OCI-LY3 (cell line): ENCODE measurements around the gene EHMT1.

Experiments
- H2AFZ ChIP-seq: fragments of 200-600, 300-600 bp; shearing (Covaris generic); 2 replicates; pipeline ENCODE4 v1.6.0; 2014; ENCODE audit warnings: antibody characterized with exemption, low read depth, low read length
- H3K27ac ChIP-seq: fragments of 200-600, 300-600 bp; sonication (generic); 2 replicates; pipeline ENCODE4 v1.5.1; 2014; ENCODE audit warnings: mild to moderate bottlenecking, low read length, moderate library complexity, mixed read lengths
- H3K27me3 ChIP-seq: fragments of 200-600, 300-600 bp; sonication (generic); 2 replicates; pipeline ENCODE4 v1.6.1; 2014; ENCODE audit warnings: low read depth, low read length, mixed read lengths
- H3K36me3 ChIP-seq: fragments of 200-600, 300-600 bp; sonication (generic); replicated peaks from 2 replicates; pipeline ENCODE3; 2014; ENCODE audit warnings: low read depth, low read length, mixed read lengths
- H3K4me1 ChIP-seq: fragments of 300-600, 200-600 bp; sonication (generic); 2 replicates; pipeline ENCODE4 v1.6.1; 2014; ENCODE audit warnings: low read length, mixed read lengths
- H3K4me2 ChIP-seq: fragments of 200-600, 300-600 bp; sonication (generic); 2 replicates; pipeline ENCODE4 v1.6.1; 2014; ENCODE audit warnings: low read length, mixed read lengths
- H3K4me3 ChIP-seq: fragments of 300-600, 200-600 bp; sonication (generic); 2 replicates; pipeline ENCODE4 v1.5.1; 2014; ENCODE audit warnings: antibody characterized with exemption, mild to moderate bottlenecking, low read length, moderate library complexity
- H3K79me2 ChIP-seq: fragments of 300-600, 200-600 bp; shearing (Covaris generic); 2 replicates; pipeline ENCODE4 v1.6.1; 2014; ENCODE audit warnings: mild to moderate bottlenecking, low read length, mixed read lengths
- H3K9ac ChIP-seq: fragments of 300-600, 200-600 bp; shearing (Covaris generic); 2 replicates; pipeline ENCODE4 v1.6.0; 2014; ENCODE audit warnings: mild to moderate bottlenecking, low read length, moderate library complexity
- H3K9me3 ChIP-seq: fragments of 200-600, 300-600 bp; shearing (Covaris generic); 2 replicates; pipeline ENCODE4 v1.6.1; 2014; ENCODE audit warnings: low read length, mixed read lengths; ENCODE audit not compliant: insufficient read depth
- H4K20me1 ChIP-seq: fragments of 200-600, 300-600 bp; sonication (generic); 2 replicates; pipeline ENCODE4 v1.6.1; 2016; ENCODE audit warnings: low read length, mixed read lengths; ENCODE audit not compliant: insufficient read depth
- EZH2phosphoT487 ChIP-seq: fragments of 200-600 bp; shearing (Covaris generic); IDR thresholded peaks from 2 replicates; pipeline ENCODE4 v1.6.1; 2018; ENCODE audit warnings: antibody characterized with exemption, mixed run types, low read depth
- TF ChIP-seq, protein P1 (sequence below): fragments of 200-600, 300-600 bp; sonication (generic); IDR thresholded peaks from 2 replicates; pipeline ENCODE4 v1.5.1; 2014; ENCODE audit warnings: antibody characterized with exemption, low read length, low read depth

Gene EHMT1

DNA sequence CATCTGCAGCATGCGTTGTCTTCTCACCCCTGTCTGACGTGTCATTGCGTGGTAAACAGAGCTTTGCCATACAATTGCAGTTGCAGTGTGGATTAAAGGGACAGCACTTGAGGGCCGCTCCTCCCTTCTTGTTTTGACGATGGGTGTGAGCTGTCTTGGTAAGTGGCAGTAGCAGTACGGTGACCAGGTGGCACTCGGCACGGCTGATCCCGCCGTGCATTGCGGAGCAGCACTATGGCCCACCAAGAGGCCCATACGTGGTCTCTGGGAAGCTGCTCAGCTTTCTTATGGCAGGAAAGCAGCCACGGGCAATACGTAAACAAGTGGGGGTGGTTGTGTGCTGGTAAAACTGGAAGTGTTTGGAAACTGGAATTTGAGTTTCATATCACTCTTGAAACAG, 25.1 kb downstream of the EHMT1 start:
- H3K9me3 ChIP-seq, result no peaks in the 10 kb centered on the region
- peaks cover 27% of the 10 kb centered on the region for H3K36me3 ChIP-seq
- H3K4me1 ChIP-seq, result peaks cover 8% of the 10 kb centered on the region
- H3K79me2 ChIP-seq, result peaks cover 96% of the 10 kb centered on the region
- no peak overlapping the region for H3K9ac ChIP-seq
- no peaks in the 10 kb centered on the region for H3K27me3 ChIP-seq
- H2AFZ ChIP-seq, result no peak overlapping the region
- no peak for TF ChIP-seq EZH2phosphoT487
- H3K4me2 ChIP-seq, result no peak overlapping the region
- H3K4me3 ChIP-seq, result no peak overlapping the region
- H4K20me1 ChIP-seq, result peaks cover 39% of the 10 kb centered on the region
- H3K27ac ChIP-seq, result no peak overlapping the region

DNA sequence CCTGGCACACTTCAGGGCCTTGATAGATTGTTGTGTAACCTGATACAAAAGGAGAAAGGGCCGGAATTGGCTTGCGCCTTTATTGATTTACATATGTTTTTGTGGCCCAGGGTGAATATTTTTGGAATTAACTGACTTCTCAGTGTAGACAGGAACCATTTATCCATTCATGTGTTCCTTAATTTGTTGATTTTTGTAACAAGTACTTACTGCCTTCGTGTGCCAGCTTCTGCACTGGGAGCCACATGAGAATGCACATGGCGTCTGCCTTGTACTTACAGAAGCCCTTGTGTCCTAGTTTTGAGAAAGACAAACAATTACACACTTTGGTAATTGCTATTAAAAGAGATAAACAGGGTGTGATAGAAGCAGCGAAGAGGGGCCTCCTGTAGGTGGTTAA, 26.4 kb downstream of the EHMT1 start:
- Histone ChIP-seq H3K36me3 (peaks cover 33% of the 10 kb centered on the region), H3K27me3 (no peaks in the 10 kb centered on the region), H3K4me1 (peaks cover 3% of the 10 kb centered on the region; the same call in 1 of the 2 replicates), H3K27ac (no peak overlapping the region), H3K79me2 (peaks cover 96% of the 10 kb centered on the region), H2AFZ (no peak overlapping the region), H4K20me1 (peaks cover 34% of the 10 kb centered on the region), H3K9me3 (no peaks in the 10 kb centered on the region), H3K4me2 (no peak overlapping the region), H3K4me3 (no peak overlapping the region), H3K9ac (no peak overlapping the region)
- TF ChIP-seq, protein P1, sequence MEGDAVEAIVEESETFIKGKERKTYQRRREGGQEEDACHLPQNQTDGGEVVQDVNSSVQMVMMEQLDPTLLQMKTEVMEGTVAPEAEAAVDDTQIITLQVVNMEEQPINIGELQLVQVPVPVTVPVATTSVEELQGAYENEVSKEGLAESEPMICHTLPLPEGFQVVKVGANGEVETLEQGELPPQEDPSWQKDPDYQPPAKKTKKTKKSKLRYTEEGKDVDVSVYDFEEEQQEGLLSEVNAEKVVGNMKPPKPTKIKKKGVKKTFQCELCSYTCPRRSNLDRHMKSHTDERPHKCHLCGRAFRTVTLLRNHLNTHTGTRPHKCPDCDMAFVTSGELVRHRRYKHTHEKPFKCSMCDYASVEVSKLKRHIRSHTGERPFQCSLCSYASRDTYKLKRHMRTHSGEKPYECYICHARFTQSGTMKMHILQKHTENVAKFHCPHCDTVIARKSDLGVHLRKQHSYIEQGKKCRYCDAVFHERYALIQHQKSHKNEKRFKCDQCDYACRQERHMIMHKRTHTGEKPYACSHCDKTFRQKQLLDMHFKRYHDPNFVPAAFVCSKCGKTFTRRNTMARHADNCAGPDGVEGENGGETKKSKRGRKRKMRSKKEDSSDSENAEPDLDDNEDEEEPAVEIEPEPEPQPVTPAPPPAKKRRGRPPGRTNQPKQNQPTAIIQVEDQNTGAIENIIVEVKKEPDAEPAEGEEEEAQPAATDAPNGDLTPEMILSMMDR, result no peak
- no peak for TF ChIP-seq EZH2phosphoT487

DNA sequence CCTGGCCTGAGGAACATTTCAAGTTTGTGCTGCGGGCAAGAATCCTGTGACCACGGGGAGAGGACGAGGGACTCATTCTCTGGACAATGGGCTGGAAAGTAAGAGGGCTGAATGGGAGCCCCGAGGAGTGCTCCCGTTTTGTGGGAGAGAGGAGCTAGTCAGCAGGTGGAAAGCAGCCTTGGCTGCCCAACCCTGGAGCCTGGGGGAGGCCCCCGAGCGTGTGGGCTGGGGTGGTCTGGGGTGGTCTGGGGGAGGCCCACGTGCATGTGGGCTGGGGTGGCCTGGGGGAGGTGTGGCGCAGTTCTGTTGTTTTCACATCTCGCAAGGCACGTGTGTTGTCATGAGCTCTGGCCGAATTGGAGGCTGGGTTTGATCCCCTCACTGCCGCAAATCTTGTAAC, 27.5 kb downstream of the EHMT1 start:
- H4K20me1 ChIP-seq, result peaks cover 31% of the 10 kb centered on the region
- no peak overlapping the region for H3K9ac ChIP-seq
- H3K4me2 ChIP-seq, result no peak overlapping the region
- H3K79me2 ChIP-seq, result peaks cover 96% of the 10 kb centered on the region
- no peaks in the 10 kb centered on the region for H3K9me3 ChIP-seq
- H3K27ac ChIP-seq, result no peak overlapping the region
- H3K4me1 ChIP-seq, result peaks cover 5% of the 10 kb centered on the region; the same call in 1 of the 2 replicates
- no peak overlapping the region for H2AFZ ChIP-seq
- no peaks in the 10 kb centered on the region for H3K27me3 ChIP-seq
- H3K36me3 ChIP-seq, result peaks cover 30% of the 10 kb centered on the region
- no peak for TF ChIP-seq EZH2phosphoT487
- TF ChIP-seq, protein P1, result no peak
- no peak overlapping the region for H3K4me3 ChIP-seq

DNA sequence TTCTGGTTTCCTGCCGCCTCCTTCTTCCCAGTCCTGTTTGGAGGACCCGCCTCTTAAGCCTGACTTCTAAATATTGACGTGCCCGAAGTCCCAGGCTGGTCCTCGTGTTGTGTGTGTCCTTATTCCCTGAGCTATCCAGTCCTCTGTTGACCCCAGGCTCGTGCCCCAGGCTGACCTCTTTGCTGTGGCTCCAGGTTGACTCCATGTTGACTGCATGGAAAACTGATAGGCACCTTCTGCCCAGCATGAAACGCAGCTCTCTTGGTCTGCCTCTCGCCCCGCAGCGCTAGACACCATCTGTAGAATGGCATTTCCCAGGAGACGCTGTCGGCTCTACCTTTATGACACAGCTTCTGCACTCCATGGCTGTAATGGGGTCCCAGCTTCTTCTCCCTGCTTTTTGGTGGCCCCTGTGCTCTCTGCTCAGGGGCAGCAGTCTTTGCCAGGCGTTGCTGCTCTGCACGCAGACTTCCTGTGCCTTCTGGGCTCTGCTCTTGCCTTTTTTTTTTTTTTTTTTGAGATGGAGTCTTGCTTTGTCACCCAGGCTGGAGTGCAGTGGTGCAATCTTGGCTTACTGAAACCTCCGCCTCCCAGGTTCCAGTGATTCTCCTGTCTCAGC, 28.4 kb downstream of the EHMT1 start:
- Histone ChIP-seq H4K20me1 (peaks cover 28% of the 10 kb centered on the region), H2AFZ (no peak overlapping the region), H3K79me2 (peaks cover 94% of the 10 kb centered on the region), H3K9ac (no peak overlapping the region), H3K27me3 (no peaks in the 10 kb centered on the region), H3K4me1 (peaks cover 5% of the 10 kb centered on the region; the same call in 1 of the 2 replicates), H3K4me3 (no peak overlapping the region), H3K4me2 (no peak overlapping the region), H3K9me3 (no peaks in the 10 kb centered on the region), H3K36me3 (peaks cover 34% of the 10 kb centered on the region), H3K27ac (no peak overlapping the region)
- no peak for TF ChIP-seq EZH2phosphoT487
- TF ChIP-seq, protein P1, result no peak

DNA sequence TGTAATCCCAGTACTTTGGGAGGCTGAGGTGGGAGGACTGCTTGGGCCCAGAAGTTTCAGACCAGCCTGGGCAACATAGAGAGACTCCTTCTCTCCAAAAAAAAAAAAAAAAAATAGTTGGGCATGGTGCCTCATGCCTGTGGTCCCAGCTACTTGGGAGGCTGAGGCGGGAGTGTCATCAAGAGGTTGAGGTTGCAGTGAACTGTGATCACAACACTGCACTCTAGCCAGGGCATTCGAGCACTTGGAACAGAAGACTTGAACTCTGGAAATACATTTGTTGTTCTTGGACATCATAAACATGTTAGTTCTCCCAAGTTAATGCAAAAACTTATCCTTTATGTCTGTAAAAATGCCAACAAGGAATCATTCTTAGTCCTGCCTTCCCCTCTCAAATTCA, 29.6 kb downstream of the EHMT1 start:
- TF ChIP-seq, protein P1, result no peak
- no peak for TF ChIP-seq EZH2phosphoT487
- Histone ChIP-seq H3K9ac (no peak overlapping the region), H3K79me2 (peaks cover 86% of the 10 kb centered on the region), H4K20me1 (peaks cover 28% of the 10 kb centered on the region), H2AFZ (no peak overlapping the region), H3K36me3 (peaks cover 33% of the 10 kb centered on the region), H3K9me3 (no peaks in the 10 kb centered on the region), H3K27me3 (no peaks in the 10 kb centered on the region), H3K4me3 (no peak overlapping the region), H3K27ac (no peak overlapping the region), H3K4me2 (no peak overlapping the region), H3K4me1 (peaks cover 5% of the 10 kb centered on the region; the same call in 1 of the 2 replicates)
